Stimulated activated CD8-positive, alpha-beta memory T cell treated with anti-CD3 and anti-CD28 coated beads, Interleukin-4, amount 100 ng/mL, for 1 hour (primary cell): ENCODE results near the gene ALDH4A1.

ENCODE experiments used
- DNase-seq, 2 donors: peaks; one replicate each; pipeline ENCODE4 v3.0.0-alpha.2; 2020; ENCODE audit warnings: low read depth in 2 of 2, low spot score in 1 of 2

Gene ALDH4A1

GRCh38 chr1:18922848-18923755, 20.7 kb upstream of the ALDH4A1 start:
- DNase-seq: no peak

- DNase-seq: no peak
These were observed 20.0 kb upstream of the ALDH4A1 start for GRCh38 chr1:18922319-18922726.

GRCh38 chr1:18921516-18922251, 19.3 kb upstream of the ALDH4A1 start:
- DNase-seq: no peak

- DNase-seq: no peak
These were observed 18.6 kb upstream of the ALDH4A1 start for GRCh38 chr1:18920931-18921330.

- DNase-seq: no peak
These were observed 17.6 kb upstream of the ALDH4A1 start for GRCh38 chr1:18919956-18920355.

GRCh38 chr1:18919197-18919905, 17.0 kb upstream of the ALDH4A1 start:
- no peak for DNase-seq

GRCh38 chr1:18918417-18918816, 16.1 kb upstream of the ALDH4A1 start:
- no peak for DNase-seq

GRCh38 chr1:18917071-18917799, 14.9 kb upstream of the ALDH4A1 start:
- DNase-seq: no peak

- DNase-seq: no peak
These were observed 13.0 kb upstream of the ALDH4A1 start for GRCh38 chr1:18915341-18915740.

GRCh38 chr1:18913065-18913835, 10.9 kb upstream of the ALDH4A1 start:
- DNase-seq: peak; percentile 59 to 60

- no peak for DNase-seq
These were observed 10.2 kb upstream of the ALDH4A1 start for GRCh38 chr1:18912550-18912949.

- no peak for DNase-seq
These were observed 6.8 kb upstream of the ALDH4A1 start for GRCh38 chr1:18908911-18909771.

GRCh38 chr1:18907917-18908845, 5.8 kb upstream of the ALDH4A1 start:
- DNase-seq: no peak

GRCh38 chr1:18907021-18907916, 4.9 kb upstream of the ALDH4A1 start:
- DNase-seq: peak in 1 of 2 donors; percentile 29

GRCh38 chr1:18903291-18903756, 969 bp upstream of the ALDH4A1 start:
- no peak for DNase-seq

- DNase-seq: no peak
These were observed 318 bp downstream of the ALDH4A1 start for GRCh38 chr1:18901952-18902522.
